GM23338 (cell line): Measurements from ENCODE around the gene TULP4. TPM values are rescaled to one million over a fixed set of nuclear protein-coding genes. Genes with fewer than 3 reads are reported as not detected.

Experiments
- ATAC-seq: fragments of 200-7000 bp; cut with Tn5 transposase; 3 replicates; pipeline ENCODE4 v1.9.1; 2020
- DNase-seq: peaks from one replicate; pipeline ENCODE4 v3.0.0-alpha.2; 2015; ENCODE audit warnings: low spot score
- H2AFZ ChIP-seq: fragments of 200-600 bp; sonication (generic); 2 replicates; pipeline ENCODE4 v1.8.0; 2016; ENCODE audit warnings: antibody characterized with exemption, mild to moderate bottlenecking, moderate library complexity
- H3F3A ChIP-seq: fragments of 200-600 bp; sonication (generic); replicated peaks from 2 replicates; pipeline ENCODE4 v1.8.0; 2017; ENCODE audit warnings: antibody characterized with exemption, mixed run types, low read depth
- H3K27ac ChIP-seq: fragments of 200-600 bp; sonication (generic); 2 replicates; pipeline ENCODE4 v1.6.1; 2016; ENCODE audit warnings: low read depth
- H3K27me3 ChIP-seq: fragments of 200-600 bp; sonication (generic); 2 replicates; pipeline ENCODE4 v1.8.0; 2016; ENCODE audit warnings: mild to moderate bottlenecking, mixed run types, moderate library complexity; ENCODE audit not compliant: insufficient read depth
- H3K36me3 ChIP-seq: fragments of 200-600 bp; sonication (generic); 2 replicates; pipeline ENCODE4 v1.8.0; 2016; ENCODE audit warnings: mild to moderate bottlenecking; ENCODE audit not compliant: insufficient read depth
- H3K4me1 ChIP-seq: fragments of 200-600 bp; sonication (generic); 2 replicates; pipeline ENCODE4 v1.8.0; 2016; ENCODE audit warnings: mild to moderate bottlenecking, moderate library complexity; ENCODE audit not compliant: insufficient read depth
- H3K4me2 ChIP-seq: fragments of 200-600 bp; sonication (generic); 2 replicates; pipeline ENCODE4 v1.7.1; 2017; ENCODE audit warnings: mixed run types
- H3K4me3 ChIP-seq: fragments of 200-600 bp; sonication (generic); 2 replicates; pipeline ENCODE4 v1.6.1; 2016; ENCODE audit warnings: mixed run types
- H3K79me2 ChIP-seq: fragments of 200-600 bp; sonication (generic); replicated peaks from 2 replicates; pipeline ENCODE4 v1.8.0; 2017; ENCODE audit warnings: mild to moderate bottlenecking; ENCODE audit not compliant: insufficient read depth
- H3K9me2 ChIP-seq: fragments of 200-600 bp; sonication (generic); 2 replicates; pipeline ENCODE4 v1.8.0; 2017; ENCODE audit not compliant: insufficient read depth
- H4K20me1 ChIP-seq: fragments of 200-600 bp; sonication (generic); replicated peaks from 2 replicates; pipeline ENCODE4 v1.8.0; 2017; ENCODE audit warnings: mild to moderate bottlenecking; ENCODE audit not compliant: insufficient read depth
- H3K27ac Mint-ChIP-seq: 2 replicates; pipeline ENCODE4 v1.8.0; 2020; ENCODE audit warnings: inconsistent platforms, mild to moderate bottlenecking, moderate library complexity, mixed read lengths
- H3K27me3 Mint-ChIP-seq: 3 replicates; pipeline ENCODE4 v1.8.0; 2022; ENCODE audit warnings: low read depth, mild to moderate bottlenecking, moderate library complexity, mixed read lengths, inconsistent platforms; ENCODE audit not compliant: insufficient read depth, poor library complexity
- H3K36me3 Mint-ChIP-seq: 3 replicates; pipeline ENCODE4 v1.8.0; 2021; ENCODE audit warnings: low read depth, mild to moderate bottlenecking, inconsistent platforms, moderate library complexity, mixed read lengths
- H3K4me1 Mint-ChIP-seq: 3 replicates; pipeline ENCODE4 v1.8.0; 2020; ENCODE audit warnings: mild to moderate bottlenecking, inconsistent platforms, mixed read lengths
- H3K4me3 Mint-ChIP-seq: 3 replicates; pipeline ENCODE4 v1.8.0; 2021; ENCODE audit warnings: moderate library complexity, mild to moderate bottlenecking, inconsistent platforms, mixed read lengths
- H3K9me3 Mint-ChIP-seq: 3 replicates; pipeline ENCODE4 v1.8.0; 2020; ENCODE audit warnings: moderate library complexity, mild to moderate bottlenecking, inconsistent platforms, mixed read lengths
- ZNF331 ChIP-seq: fragments of 250-450 bp; sonication (Bioruptor Pico); IDR thresholded peaks from 2 replicates; pipeline ENCODE4 v1.5.0; 2020; ENCODE audit warnings: low read depth, mild to moderate bottlenecking, moderate library complexity
- polyA plus RNA-seq: library from polyadenylated mRNA; unstranded; fragments of >200 nt; fragmentation: Nextera tagmentation; extraction: Ambion mirVana; gene quantifications from 2 replicates; pipeline ENCODE4 v1.2.1, GENCODE V29; 2016
- total RNA-seq: library from RNA; depleted of rRNA; stranded (reverse); fragments of >200 nt; shearing (Covaris generic); gene quantifications from 2 replicates; pipeline ENCODE4 v1.2.3, GENCODE V29; 2014
- TF ChIP-seq, protein P1 (sequence below): fragments of 250-450 bp; sonication (Bioruptor Pico); IDR thresholded peaks from 2 replicates; pipeline ENCODE4 v1.5.0; 2020; ENCODE audit warnings: mild to moderate bottlenecking, moderate library complexity
- TF ChIP-seq, protein P2 (sequence below): IDR thresholded peaks from 2 replicates; pipeline ENCODE4 v1.6.1; 2016; ENCODE audit warnings: antibody characterized with exemption

TULP4 gene
- total and polyA plus RNA-seq, 2 experiments from 2014 or later, result 31.2 to 50.2 TPM

- Histone ChIP-seq H3F3A (no peaks in the 10 kb centered on the region; the same call in 1 of the 2 replicates), H3K4me2 (peak overlapping the region; percentile 83), H2AFZ (peak overlapping the region; percentile 86), H3K36me3 (no peaks in the 10 kb centered on the region), H4K20me1 (0 out of 2 replicates have a peak, but pooled peaks cover 6% of the 10 kb centered on the region), H3K79me2 (peaks cover 7% of the 10 kb centered on the region; the same call in 1 of the 2 replicates), H3K27me3 (peaks cover 20% of the 10 kb centered on the region), H3K9me2 (no peaks in the 10 kb centered on the region), H3K4me1 (peaks cover 14% of the 10 kb centered on the region; the same call in 1 of the 2 replicates), H3K4me3 (peak overlapping the region; percentile 91), H3K27ac (no peak overlapping the region)
- Mint-ChIP-seq H3K27me3 (peaks cover 20% of the 10 kb centered on the region), H3K36me3 (no peaks in the 10 kb centered on the region), H3K27ac (no peak overlapping the region), H3K4me3 (peak overlapping the region; percentile 81), H3K4me1 (peaks cover 7% of the 10 kb centered on the region), H3K9me3 (no peaks in the 10 kb centered on the region)
- TF ChIP-seq ZNF331 (CRISPR knock-in tag), result no peak
- TF ChIP-seq, protein P1, sequence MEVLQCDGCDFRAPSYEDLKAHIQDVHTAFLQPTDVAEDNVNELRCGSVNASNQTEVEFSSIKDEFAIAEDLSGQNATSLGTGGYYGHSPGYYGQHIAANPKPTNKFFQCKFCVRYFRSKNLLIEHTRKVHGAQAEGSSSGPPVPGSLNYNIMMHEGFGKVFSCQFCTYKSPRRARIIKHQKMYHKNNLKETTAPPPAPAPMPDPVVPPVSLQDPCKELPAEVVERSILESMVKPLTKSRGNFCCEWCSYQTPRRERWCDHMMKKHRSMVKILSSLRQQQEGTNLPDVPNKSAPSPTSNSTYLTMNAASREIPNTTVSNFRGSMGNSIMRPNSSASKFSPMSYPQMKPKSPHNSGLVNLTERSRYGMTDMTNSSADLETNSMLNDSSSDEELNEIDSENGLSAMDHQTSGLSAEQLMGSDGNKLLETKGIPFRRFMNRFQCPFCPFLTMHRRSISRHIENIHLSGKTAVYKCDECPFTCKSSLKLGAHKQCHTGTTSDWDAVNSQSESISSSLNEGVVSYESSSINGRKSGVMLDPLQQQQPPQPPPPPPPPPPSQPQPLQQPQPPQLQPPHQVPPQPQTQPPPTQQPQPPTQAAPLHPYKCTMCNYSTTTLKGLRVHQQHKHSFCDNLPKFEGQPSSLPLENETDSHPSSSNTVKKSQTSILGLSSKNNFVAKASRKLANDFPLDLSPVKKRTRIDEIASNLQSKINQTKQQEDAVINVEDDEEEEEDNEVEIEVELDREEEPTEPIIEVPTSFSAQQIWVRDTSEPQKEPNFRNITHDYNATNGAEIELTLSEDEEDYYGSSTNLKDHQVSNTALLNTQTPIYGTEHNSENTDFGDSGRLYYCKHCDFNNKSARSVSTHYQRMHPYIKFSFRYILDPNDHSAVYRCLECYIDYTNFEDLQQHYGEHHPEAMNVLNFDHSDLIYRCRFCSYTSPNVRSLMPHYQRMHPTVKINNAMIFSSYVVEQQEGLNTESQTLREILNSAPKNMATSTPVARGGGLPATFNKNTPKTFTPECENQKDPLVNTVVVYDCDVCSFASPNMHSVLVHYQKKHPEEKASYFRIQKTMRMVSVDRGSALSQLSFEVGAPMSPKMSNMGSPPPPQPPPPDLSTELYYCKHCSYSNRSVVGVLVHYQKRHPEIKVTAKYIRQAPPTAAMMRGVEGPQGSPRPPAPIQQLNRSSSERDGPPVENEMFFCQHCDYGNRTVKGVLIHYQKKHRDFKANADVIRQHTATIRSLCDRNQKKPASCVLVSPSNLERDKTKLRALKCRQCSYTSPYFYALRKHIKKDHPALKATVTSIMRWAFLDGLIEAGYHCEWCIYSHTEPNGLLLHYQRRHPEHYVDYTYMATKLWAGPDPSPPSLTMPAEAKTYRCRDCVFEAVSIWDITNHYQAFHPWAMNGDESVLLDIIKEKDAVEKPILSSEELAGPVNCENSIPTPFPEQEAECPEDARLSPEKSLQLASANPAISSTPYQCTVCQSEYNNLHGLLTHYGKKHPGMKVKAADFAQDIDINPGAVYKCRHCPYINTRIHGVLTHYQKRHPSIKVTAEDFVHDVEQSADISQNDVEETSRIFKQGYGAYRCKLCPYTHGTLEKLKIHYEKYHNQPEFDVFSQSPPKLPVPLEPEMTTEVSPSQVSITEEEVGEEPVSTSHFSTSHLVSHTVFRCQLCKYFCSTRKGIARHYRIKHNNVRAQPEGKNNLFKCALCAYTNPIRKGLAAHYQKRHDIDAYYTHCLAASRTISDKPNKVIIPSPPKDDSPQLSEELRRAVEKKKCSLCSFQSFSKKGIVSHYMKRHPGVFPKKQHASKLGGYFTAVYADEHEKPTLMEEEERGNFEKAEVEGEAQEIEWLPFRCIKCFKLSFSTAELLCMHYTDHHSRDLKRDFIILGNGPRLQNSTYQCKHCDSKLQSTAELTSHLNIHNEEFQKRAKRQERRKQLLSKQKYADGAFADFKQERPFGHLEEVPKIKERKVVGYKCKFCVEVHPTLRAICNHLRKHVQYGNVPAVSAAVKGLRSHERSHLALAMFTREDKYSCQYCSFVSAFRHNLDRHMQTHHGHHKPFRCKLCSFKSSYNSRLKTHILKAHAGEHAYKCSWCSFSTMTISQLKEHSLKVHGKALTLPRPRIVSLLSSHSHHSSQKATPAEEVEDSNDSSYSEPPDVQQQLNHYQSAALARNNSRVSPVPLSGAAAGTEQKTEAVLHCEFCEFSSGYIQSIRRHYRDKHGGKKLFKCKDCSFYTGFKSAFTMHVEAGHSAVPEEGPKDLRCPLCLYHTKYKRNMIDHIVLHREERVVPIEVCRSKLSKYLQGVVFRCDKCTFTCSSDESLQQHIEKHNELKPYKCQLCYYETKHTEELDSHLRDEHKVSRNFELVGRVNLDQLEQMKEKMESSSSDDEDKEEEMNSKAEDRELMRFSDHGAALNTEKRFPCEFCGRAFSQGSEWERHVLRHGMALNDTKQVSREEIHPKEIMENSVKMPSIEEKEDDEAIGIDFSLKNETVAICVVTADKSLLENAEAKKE, result no peak
- TF ChIP-seq, protein P2, sequence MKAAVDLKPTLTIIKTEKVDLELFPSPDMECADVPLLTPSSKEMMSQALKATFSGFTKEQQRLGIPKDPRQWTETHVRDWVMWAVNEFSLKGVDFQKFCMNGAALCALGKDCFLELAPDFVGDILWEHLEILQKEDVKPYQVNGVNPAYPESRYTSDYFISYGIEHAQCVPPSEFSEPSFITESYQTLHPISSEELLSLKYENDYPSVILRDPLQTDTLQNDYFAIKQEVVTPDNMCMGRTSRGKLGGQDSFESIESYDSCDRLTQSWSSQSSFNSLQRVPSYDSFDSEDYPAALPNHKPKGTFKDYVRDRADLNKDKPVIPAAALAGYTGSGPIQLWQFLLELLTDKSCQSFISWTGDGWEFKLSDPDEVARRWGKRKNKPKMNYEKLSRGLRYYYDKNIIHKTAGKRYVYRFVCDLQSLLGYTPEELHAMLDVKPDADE, result 0 out of 2 replicates have a peak, but pooled peaks have one; percentile 8
- ATAC-seq, result peak; percentile 77
- DNase-seq, result peak; percentile 80
Measured at GRCh38 chr6:158536891-158537798, 224.9 kb downstream of the TULP4 start.
